Muscle of leg (tissue), 11 donors: ENCODE measurements around the gene GMPR2. TPM values are rescaled to one million over a fixed set of nuclear protein-coding genes. Genes with fewer than 3 reads are reported as not detected.

Experiments
- DNase-seq: peaks from one replicate; pipeline ENCODE4 v3.0.0; 2013
- H3K27ac ChIP-seq: one replicate; pipeline ENCODE4 v1.5.1; 2013; ENCODE audit warnings: mild to moderate bottlenecking, low read length, control low read depth
- H3K27me3 ChIP-seq: one replicate; pipeline ENCODE4 v1.6.1; 2013; ENCODE audit warnings: low read length; ENCODE audit not compliant: control insufficient read depth, insufficient read depth
- H3K36me3 ChIP-seq: one replicate; pipeline ENCODE4 v1.6.1; 2013; ENCODE audit warnings: low read length; ENCODE audit not compliant: control insufficient read depth, insufficient read depth
- H3K4me1 ChIP-seq: one replicate; pipeline ENCODE4 v1.6.1; 2013; ENCODE audit warnings: low read length; ENCODE audit not compliant: control insufficient read depth, insufficient read depth
- H3K4me3 ChIP-seq: one replicate; pipeline ENCODE4 v1.5.1; 2013; ENCODE audit warnings: low read length, control low read depth
- H3K9me3 ChIP-seq: replicated peaks from 2 replicates; pipeline ENCODE4 v1.6.1; 2013; ENCODE audit warnings: low read depth, low read length; ENCODE audit not compliant: control insufficient read depth
- WGBS: methylation state at CpG from one replicate; pipeline ENCODE4 v1.1.5; 2013; ENCODE audit warnings: missing lambda C conversion rate; ENCODE audit not compliant: insufficient coverage; 5-methylcytosine and 5-hydroxymethylcytosine counted together
- polyA plus RNA-seq, 8 donors: library from polyadenylated mRNA; unstranded; fragments of 120-200 nt; gene quantifications; one replicate each; pipeline versions ENCODE4 v1.2.1 to v1.2.3, GENCODE V29; 2013; ENCODE audit warnings: inconsistent platforms in 1 of 8, low replicate concordance in 1 of 8; ENCODE audit not compliant: insufficient read length in 8 of 8, insufficient read depth in 1 of 8
- total RNA-seq: library from RNA; stranded (reverse); fragments of 120-200 nt; gene quantifications from one replicate; pipeline ENCODE4 v1.2.4, GENCODE V29; 2013

GMPR2 gene
- total and polyA plus RNA-seq, 9 donors = 41.9 to 59.7 (median 48.2) TPM

DNA sequence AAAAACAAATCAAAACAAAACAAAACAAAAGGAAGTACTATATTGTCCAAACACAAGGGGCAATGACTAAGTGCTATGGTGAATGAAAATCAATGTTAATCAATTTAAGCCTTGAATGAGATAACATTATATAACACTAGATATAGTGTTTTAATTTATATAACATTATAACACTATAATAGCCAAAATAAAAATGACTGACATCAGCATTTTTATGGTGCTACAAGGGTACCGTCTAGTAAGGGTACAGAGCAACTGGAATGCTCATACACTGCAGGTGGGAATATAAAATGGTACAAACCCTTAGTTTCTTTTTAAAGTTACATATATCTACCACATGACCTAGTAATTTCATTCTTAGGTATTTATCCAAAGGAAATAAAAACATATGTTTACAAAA, 6.3 kb upstream of the GMPR2 start:
- H3K27me3 ChIP-seq = no peaks in the 10 kb centered on the region
- H3K36me3 ChIP-seq = peaks cover 7% of the 10 kb centered on the region
- H3K4me1 ChIP-seq = peaks cover 8% of the 10 kb centered on the region
- no CpG with 5 or more reads among the region's 1 CpG for WGBS
- H3K27ac ChIP-seq = no peak overlapping the region
- no peak for DNase-seq
- no peak overlapping the region for H3K4me3 ChIP-seq
- no peaks in the 10 kb centered on the region for H3K9me3 ChIP-seq

DNA sequence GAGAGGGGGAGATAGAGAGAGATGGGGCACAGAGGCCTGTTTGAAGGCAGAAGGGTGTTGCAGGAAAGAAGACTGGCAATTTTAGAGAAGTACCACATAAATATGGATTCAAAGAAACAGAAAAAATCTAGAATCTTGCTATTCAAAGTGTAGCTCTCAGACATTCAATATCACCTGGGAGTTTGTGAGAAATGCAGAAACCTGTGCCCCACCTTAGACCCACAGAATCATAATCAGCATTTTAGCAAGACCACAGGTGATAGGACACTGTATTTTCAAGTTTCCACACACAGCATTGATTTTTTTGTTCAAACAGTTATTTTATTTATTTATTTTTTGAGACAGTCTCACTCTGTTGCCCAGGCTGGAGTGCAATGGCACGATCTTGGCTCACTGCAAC, 3.8 kb upstream of the GMPR2 start:
- no CpG with 5 or more reads among the region's 1 CpG for WGBS
- H3K4me1 ChIP-seq = peaks cover 19% of the 10 kb centered on the region
- H3K9me3 ChIP-seq = no peaks in the 10 kb centered on the region

DNA sequence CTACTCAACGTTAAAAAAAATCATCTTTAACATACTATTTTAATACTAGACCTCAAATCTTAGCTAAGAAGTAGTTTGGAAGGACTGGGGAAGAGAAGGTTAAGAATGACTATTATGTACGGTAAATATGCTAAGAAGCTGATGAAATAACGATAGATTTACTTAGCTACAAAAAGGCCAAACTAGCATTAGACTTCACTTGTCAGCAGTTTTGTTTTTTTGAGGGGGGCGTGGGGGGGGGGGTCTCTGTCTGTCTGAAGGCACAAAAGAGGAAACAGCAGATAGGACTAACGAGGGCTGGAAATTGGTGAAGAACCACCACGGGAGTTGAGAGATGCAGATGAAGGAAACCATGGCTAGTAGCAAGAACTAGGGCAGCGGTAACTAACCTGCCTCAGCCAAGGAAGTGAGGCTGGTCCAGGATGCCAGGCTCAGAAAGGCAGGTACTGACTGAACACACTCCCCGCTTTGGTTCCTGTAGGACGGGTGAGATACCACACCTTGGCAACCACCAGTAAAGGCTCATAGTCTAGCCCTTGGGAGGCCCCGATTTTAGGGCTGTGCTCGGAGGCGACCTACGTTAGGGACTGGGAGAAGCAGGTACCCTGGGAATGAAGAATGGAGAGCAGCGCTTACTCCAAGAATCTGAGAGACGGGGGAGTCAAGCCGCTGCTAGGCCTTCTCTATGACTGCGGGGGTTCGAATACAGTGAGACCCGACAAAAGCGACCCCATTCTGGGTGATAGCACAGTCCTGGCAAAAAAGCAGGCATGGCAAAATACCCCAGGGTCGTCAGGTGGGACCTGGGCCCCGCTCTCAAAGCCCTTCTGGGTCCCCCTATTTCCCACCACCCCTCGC, 1.2 kb upstream of the GMPR2 start:
- Histone ChIP-seq H3K4me1 (peaks cover 19% of the 10 kb centered on the region), H3K27ac (peak overlapping the region; percentile 98), H3K9me3 (no peaks in the 10 kb centered on the region), H3K4me3 (peak overlapping the region; percentile 94), H3K36me3 (peaks cover 22% of the 10 kb centered on the region), H3K27me3 (no peaks in the 10 kb centered on the region)
- WGBS = 3% methylated on average over 20 of the region's 23 CpGs
- no peak for DNase-seq

More for the DNA sequence above, 3.8 kb upstream of the GMPR2 start:
- Histone ChIP-seq H3K27me3 (no peaks in the 10 kb centered on the region), H3K36me3 (peaks cover 8% of the 10 kb centered on the region), H3K4me3 (no peak overlapping the region), H3K27ac (no peak overlapping the region)
- DNase-seq = no peak

DNA sequence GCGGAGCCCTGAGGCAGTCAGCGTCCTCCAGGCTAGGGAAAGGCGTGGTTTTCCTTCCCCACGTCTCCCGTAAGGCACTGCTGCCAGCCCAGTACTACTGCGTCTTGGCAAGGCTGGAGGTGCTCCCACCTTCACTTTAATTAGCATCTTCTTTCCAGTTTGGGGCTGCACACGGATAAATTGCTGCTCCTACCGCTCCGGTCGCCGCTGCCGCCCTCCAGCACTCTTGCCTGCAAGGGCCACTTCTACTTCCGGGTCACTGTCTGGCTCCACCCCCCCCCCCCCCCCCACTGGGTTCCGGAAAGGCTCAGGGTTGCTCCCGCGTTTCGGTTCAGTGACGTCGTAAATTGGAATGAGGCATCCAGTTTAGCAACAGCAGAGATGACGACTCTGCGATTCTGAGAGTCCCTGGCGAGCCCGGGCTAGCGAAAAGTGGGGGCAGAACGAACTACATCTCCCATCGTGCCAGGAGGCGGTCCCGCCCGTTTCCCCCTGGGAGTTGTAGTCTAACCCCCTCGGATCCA, 546 bp upstream of the GMPR2 start, which contains the start of gene NEDD8:
TSS of gene NEDD8 (minus strand) at position 247 of the 524 bp plus-strand sequence. CDS start at position 147, 100 bp downstream.
- peak; percentile 97 for DNase-seq
- peaks cover 29% of the 10 kb centered on the region for H3K36me3 ChIP-seq
- H3K4me1 ChIP-seq = peaks cover 19% of the 10 kb centered on the region
- no peaks in the 10 kb centered on the region for H3K27me3 ChIP-seq
- H3K9me3 ChIP-seq = no peaks in the 10 kb centered on the region
- peak within 1 kb of the TSS; percentile 94 for H3K4me3 ChIP-seq
- WGBS = 0% methylated on average over 17 of the region's 30 CpGs
- peak within 1 kb of the TSS; percentile 98 for H3K27ac ChIP-seq

DNA sequence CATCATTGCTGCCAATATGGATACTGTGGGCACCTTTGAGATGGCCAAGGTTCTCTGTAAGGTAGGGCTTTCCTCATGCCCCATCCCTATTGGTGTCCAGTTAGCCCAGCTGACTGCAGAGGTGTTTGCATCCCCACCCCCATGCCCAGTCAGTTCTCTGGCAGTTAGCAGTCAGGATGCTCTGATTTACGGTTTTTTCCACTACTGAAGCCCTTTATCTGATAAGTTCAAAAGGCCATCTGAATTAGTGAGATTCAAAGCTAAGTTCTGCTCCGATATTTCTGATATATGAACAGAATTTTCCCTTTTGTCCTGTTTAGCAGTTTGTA, 773 bp downstream of the GMPR2 start:
- no peak for DNase-seq
- Histone ChIP-seq H3K9me3 (no peaks in the 10 kb centered on the region), H3K36me3 (peaks cover 38% of the 10 kb centered on the region), H3K27me3 (no peaks in the 10 kb centered on the region), H3K4me1 (peaks cover 19% of the 10 kb centered on the region), H3K4me3 (peak overlapping the region; percentile 94), H3K27ac (no peak overlapping the region)
- 100% methylated on average over 1 of the region's 2 CpGs for WGBS

DNA sequence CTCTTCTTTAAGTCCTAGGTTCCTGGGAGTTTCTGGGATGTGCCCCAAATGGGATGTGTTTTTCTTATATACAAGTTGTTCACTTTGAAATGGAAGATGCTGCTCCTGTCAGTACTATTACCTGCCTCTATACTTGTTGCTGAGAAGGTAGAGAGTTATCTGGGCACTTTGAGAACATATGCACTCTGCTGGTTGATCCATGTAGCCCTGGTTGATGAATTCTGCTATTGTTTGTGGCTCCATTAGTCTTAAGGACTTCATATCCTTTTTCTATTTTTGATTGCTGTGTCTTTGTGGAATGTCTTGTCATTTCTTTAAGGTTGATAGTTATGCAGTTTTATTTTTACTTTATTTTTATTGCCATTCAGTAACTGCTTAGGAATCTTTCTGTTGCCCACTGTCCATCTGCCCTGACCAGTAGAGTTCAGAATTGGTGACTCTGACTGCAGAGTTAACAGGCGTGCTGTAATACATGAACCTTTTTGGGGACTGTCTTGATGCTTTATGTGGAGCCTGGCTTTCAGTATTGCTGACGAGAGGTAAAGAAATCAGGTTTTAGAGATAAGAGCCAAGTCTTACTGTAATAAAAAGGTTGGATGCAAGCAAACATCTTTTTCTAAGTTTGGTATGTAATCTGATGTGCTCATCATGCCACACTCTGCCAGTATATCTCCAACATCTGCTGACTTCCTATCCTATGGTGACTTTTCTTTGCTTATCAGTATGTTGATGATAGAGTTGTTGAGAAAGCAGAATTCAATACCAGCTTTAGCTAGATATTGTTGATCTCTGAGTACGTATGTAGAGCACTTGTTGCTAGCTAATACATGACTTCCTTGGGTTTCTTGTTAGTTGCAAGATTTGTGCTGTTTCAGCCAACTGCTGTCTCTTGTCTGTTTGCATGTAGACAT, 1.6 kb downstream of the GMPR2 start:
- Histone ChIP-seq H3K9me3 (no peaks in the 10 kb centered on the region), H3K27me3 (no peaks in the 10 kb centered on the region), H3K4me1 (peaks cover 19% of the 10 kb centered on the region), H3K27ac (no peak overlapping the region), H3K36me3 (peaks cover 47% of the 10 kb centered on the region), H3K4me3 (no peak overlapping the region)
- no peak for DNase-seq
- 83% methylated on average over 1 of the region's 3 CpGs for WGBS

DNA sequence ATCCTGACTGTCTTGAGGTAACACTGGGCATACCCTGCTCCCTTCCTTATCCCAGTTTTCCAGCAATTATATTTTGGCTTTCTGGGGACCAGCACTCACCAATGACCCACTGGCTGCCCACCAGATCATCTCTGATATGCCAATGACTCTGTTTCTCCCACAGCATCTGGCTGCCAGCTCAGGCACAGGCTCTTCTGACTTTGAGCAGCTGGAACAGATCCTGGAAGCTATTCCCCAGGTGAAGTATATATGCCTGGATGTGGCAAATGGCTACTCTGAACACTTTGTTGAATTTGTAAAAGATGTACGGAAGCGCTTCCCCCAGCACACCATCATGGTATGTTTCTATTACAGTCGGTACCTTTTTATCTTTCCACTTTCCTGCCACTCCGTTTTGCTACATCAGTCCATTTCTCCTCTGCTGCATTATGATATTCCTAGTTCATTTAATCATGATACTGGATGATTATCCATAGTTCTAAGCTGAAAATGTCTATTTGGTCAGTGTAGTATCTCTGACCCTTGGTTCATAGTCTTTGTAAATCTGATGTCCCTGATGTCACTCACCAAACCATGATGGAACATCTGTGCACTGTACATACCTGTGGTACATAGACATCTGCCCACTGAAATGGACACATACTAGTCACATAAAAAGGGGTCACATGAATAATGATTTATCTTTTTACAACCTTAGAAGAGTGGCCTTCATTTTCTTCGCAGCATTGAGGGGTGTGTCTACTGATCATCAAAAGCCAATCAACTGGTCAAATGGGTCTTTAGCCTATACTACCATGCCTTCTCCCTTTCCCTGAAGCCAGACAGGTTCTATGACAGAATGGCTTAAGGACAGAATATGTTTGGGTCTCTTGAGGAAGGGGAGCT, 3.3 kb downstream of the GMPR2 start:
- H3K27me3 ChIP-seq = no peaks in the 10 kb centered on the region
- no peak overlapping the region for H3K27ac ChIP-seq
- WGBS = 100% methylated on average over 1 of the region's 5 CpGs
- peaks cover 64% of the 10 kb centered on the region for H3K36me3 ChIP-seq
- DNase-seq = no peak
- H3K4me3 ChIP-seq = no peak overlapping the region
- peaks cover 26% of the 10 kb centered on the region for H3K4me1 ChIP-seq
- no peaks in the 10 kb centered on the region for H3K9me3 ChIP-seq

DNA sequence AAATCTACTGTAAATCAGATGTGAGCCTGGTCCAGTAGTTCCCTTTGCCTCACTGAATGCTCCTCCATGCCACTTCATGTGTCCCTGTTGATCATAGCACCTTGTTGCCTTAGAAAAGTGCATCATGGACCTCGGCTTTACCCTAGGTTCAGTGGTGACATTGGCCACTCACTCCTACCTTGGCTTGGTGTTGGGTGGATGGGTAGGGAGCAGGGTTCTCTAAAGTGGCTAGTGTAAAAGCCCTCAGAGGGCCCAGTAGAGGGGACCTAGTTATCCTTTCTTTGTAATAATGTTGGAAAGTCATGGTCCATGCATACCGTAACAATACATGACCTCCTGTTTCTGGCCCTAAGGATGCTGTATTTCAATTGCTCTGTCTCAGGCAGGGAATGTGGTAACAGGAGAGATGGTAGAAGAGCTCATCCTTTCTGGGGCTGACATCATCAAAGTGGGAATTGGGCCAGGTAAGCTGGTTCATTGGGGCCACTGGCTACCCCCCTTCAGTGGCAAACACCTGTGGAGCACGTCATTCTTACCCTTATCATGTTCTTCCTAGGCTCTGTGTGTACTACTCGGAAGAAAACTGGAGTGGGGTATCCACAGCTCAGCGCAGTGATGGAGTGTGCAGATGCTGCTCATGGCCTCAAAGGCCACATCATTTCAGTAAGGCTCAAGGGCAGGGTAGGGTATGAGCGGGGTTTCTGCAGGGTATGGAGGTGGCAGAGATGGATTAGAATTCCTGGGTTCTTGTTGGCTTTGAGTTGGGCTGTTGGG, 4.1 kb downstream of the GMPR2 start:
- Histone ChIP-seq H3K9me3 (no peaks in the 10 kb centered on the region), H3K27ac (no peak overlapping the region), H3K36me3 (peaks cover 65% of the 10 kb centered on the region), H3K4me1 (peaks cover 27% of the 10 kb centered on the region), H3K4me3 (no peak overlapping the region), H3K27me3 (no peaks in the 10 kb centered on the region)
- WGBS = 100% methylated on average over 3 of the region's 6 CpGs
- DNase-seq = no peak

DNA sequence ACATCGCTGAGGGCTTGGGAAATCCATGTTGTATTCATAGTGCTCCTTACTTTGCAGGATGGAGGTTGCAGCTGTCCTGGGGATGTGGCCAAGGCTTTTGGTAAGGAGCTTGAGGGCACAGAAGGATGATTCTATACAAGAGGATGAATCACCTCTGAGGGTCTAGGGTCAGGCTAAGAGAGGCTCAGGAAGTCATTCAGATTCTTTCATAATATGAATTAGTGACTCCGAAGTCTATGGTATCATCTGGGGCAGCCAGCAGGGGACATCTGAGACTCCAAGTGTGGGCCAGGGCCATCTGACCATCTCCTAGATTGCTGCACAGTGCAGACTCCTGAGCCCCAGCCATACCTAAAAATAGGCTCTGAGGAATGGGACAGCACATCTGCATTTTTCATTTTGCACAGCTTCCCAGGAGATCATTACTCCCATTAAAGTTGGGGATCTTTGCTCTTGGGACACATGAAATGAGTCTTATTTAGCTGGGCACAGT, 4.8 kb downstream of the GMPR2 start:
- 92% methylated on average over 2 of the region's 2 CpGs for WGBS
- no peaks in the 10 kb centered on the region for H3K27me3 ChIP-seq
- H3K4me3 ChIP-seq = no peak overlapping the region
- peaks cover 65% of the 10 kb centered on the region for H3K36me3 ChIP-seq
- no peak for DNase-seq
- no peak overlapping the region for H3K27ac ChIP-seq
- no peaks in the 10 kb centered on the region for H3K9me3 ChIP-seq
- peaks cover 27% of the 10 kb centered on the region for H3K4me1 ChIP-seq
